ENCODE data around the gene PAPPA2.

PAPPA2 gene

GRCh38 chr1:176809292-176809691 is 346.3 kb downstream of the PAPPA2 start:
- no peak for TF ChIP-seq CTCF (conservative IDR thresholded peaks at IDR 0.05; ENCODE audit: low read length)
- DNase-seq (ENCODE audit: low read depth): no peak
- H3K4me3 ChIP-seq (ENCODE audit: low read length): no peak overlapping the region

GRCh38 chr1:176811511-176812288 is 348.7 kb downstream of the PAPPA2 start:
- no peak overlapping the region for H3K4me3 ChIP-seq (ENCODE audit: low read length)
- no peak for TF ChIP-seq CTCF (conservative IDR thresholded peaks at IDR 0.05; ENCODE audit: low read length)
- DNase-seq (ENCODE audit: low read depth): no peak

GRCh38 chr1:176815621-176816020 is 352.6 kb downstream of the PAPPA2 start:
- no peak for DNase-seq (ENCODE audit: low read depth)
- TF ChIP-seq CTCF (conservative IDR thresholded peaks at IDR 0.05; ENCODE audit: low read length): no peak
- no peak overlapping the region for H3K4me3 ChIP-seq (ENCODE audit: low read length)

- H3K4me3 ChIP-seq (ENCODE audit: low read length): no peak overlapping the region
- no peak for TF ChIP-seq CTCF (conservative IDR thresholded peaks at IDR 0.05; ENCODE audit: low read length)
- DNase-seq (ENCODE audit: low read depth): no peak
Measured at GRCh38 chr1:176816232-176816631, 353.3 kb downstream of the PAPPA2 start.

GRCh38 chr1:176820391-176821031 is 357.5 kb downstream of the PAPPA2 start:
- TF ChIP-seq CTCF (conservative IDR thresholded peaks at IDR 0.05; ENCODE audit: low read length): no peak; the same call in 1 of the 2 replicates
- DNase-seq (ENCODE audit: low read depth): peak; percentile 67
- H3K4me3 ChIP-seq (ENCODE audit: low read length): no peak overlapping the region

- peak; percentile 17 for DNase-seq (ENCODE audit: low read depth)
- H3K4me3 ChIP-seq (ENCODE audit: low read length): no peak overlapping the region
- no peak for TF ChIP-seq CTCF (conservative IDR thresholded peaks at IDR 0.05; ENCODE audit: low read length)
Measured at GRCh38 chr1:176826265-176826664, 363.3 kb downstream of the PAPPA2 start.

GRCh38 chr1:176829261-176829660 is 366.3 kb downstream of the PAPPA2 start:
- no peak for DNase-seq (ENCODE audit: low read depth)
- no peak overlapping the region for H3K4me3 ChIP-seq (ENCODE audit: low read length)
- TF ChIP-seq CTCF (conservative IDR thresholded peaks at IDR 0.05; ENCODE audit: low read length): no peak

Data from AG10803 (cell line).